ENCODE data around the gene CTBP2.

The CTBP2 gene

DNA sequence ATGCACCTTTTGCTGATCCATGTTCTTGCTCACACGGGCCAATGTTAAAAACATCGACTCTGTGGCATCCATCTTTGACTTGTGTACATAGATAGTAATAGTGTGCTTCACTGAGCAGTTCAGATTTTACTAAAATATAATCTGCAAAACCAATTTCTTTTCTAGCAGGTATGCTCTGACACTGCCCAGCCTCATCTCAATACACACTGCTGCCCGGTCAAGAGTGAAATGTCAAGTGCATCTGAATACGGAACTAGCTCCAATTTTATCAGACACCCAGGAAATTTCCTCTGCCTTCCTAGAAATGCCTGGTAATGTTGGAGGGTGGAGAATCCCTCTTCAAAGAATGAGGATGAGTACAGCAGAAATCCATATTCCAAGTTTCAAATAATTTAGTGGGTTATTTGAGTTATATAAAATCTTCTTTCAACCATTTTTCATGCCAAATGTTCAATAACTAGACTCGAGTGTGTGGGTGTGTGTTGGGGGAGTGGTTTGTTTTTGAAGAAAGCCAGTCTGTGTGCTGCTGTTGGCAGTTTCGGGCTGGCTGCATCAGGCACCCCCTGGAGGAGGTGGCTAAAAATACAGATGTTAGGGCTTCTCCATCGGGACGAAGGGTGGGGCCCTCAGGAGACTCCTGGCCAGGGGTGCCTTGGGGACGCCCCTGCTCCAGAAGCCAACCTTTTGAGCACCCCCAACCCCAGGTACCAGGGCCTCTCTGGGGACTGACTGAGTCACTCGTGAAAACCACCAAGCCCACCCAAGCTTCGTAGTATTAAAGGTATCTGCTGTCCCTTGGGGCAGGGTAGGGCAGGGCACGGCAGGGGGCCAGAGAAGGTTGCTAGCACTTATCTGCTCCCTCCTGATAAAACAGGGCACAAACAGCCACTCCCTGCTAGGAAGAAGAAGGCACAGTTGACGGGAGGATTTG lies 15.4 kb downstream of the CTBP2 start:
- peak; percentile 40 for DNase-seq (ENCODE audit: low spot score)

DNA sequence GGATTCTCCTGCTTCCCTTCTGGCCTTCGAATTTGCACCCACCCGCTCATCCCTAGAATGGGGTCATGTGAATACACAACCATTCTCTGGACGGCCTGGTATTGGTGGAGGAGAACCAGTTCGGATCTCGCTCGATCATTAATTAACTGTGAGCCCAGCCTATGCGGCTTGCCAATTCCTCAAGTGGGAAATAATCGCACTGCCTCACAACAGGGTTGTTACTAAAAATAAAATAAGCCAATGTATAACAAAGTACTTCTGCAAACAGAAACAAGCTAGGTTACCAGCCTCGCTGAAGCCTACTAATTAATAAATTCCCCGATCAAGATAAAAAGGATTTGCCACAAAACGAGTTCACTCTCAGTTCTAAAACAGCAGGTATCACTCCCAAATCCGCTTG lies 16.2 kb downstream of the CTBP2 start:
- DNase-seq (ENCODE audit: low spot score), result no peak

DNA sequence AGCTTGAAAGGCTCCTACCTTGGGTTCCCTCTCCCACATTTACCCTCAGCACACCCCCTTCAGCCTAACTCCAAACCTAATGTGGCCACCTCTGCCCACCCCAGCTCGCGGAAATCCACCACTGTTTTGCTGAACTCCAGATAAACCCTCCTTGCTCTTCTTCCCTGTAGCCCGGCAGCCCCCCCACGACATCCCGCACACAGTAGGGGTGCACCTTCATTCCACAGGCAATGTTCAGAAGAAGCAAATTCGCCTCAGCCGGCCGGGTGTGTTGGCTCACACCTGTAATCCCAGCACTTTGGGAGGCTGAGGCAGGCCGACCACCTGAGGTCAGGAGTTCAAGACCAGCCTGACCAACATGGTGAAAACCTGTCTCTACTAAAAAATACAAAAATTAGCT lies 17.4 kb downstream of the CTBP2 start:
- no peak for DNase-seq (ENCODE audit: low spot score)

DNA sequence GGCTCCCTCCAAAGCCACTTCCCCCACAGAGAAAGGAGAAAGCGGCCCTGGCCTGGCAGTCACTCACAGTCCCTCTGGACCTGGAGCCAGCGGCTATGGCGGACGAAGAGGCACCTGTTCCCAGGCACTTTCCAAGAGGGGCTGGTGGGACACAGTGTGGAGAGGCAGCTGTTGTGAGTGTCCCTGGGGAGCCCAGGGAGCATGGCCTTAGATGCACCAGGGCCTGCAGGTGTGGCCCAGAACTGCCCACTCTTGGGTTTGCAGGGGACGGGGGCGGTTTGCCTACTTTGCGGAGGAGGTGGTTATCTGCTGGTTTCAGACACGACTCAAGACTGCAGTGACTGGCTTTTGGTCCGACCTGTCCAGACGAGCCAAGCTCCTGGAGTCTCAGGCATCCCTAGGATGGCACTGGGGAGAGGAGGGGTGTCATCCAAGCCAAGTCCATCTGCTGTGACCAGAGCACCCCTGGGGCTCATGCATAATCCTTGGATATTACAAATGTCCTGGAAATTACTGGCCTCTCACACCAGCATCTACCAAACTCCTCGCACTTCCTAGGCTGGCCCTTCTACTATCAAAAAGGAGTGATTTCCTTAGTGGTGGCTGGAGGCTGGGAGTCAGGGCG lies 18.4 kb downstream of the CTBP2 start:
- DNase-seq (ENCODE audit: low spot score), result no peak

DNA sequence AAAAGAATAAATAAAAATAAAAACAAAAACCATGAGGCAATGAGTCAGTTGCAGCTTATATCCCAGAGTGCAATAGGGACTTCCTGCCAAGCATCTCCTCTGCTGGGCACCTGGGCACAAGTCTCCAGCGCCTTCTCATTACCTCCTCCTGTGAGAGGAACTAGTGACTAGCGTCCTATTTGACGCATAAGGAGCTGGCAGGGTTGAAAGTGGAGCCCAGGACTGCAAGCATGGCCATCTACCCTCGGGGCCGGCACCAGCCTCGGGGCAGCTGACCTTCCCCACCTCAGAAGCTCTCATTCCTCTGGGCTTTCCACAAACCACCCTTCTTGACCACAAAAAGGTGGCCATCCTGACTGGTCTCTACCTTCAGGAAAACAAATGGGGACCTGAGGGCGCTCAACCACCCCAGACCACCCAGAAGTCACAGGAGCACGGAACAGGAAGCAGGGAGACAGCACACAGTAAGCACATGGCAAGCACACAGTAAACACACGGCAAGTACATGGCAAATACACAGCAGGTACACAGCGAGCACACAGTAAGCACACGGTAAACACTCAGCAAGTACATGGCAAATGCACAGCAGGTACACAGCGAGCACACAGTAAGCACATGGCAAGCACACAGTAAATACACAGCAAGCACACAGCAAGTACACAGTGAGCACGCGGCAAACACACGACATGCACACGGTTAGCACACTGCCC lies 19.1 kb downstream of the CTBP2 start:
- no peak for DNase-seq (ENCODE audit: low spot score)

DNA sequence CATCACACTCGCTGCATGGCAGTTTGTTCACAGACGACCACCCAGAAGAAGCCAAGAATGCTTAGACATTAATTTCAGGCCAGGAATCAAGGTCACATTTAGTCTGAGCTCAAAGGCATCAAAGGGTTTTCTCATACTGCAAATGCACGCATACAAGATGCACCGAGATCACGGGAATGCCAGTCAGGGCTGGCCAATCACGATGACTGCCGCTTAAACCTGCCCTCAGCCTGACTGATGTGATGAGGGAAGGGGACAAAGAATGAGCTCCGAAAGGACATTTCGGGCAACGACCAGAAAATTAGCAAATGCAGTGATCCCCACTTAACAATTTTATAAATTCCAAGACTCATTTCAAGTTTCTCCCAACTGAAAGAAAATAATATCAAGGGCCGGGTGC lies 20.2 kb downstream of the CTBP2 start:
- DNase-seq (ENCODE audit: low spot score), result no peak

DNA sequence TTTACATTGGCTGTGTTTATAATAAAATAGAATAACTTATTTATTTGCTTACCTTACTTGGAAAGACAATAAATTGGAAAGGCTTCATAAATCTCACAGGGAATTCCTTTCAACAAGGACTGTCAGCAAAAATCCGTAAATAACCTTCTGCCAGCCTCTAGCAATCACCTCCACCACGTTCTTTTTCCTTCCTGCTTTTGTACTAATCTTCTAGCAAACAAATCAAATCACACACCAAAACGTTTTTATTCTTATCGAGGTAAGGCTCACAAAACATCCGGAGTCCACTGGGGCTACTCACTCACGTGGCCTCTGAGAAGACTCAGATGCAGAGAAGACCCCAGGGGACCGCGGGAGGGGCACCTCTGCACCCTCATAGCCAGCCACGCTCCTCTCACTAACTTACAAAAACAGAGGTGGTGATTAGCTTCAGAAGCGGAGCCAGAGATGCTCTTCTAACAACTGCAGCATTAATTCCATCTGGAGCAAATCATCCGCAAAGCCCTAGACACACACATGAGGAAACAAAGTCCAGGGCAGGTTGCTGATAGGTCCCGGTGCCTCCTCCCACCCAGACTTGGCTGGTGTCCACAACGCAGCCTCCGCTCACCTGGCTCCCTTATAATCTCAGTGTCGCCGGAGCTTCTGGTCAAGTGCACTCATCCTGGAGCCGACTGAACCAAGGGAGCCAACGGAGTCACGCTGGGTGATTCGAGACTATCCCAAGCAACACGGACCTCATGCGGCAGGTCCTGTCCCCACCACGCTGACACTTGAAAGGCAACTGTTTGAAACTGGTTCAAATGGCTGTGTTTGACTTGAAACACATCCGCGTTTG lies 22.5 kb downstream of the CTBP2 start:
- no peak for DNase-seq (ENCODE audit: low spot score)

DNA sequence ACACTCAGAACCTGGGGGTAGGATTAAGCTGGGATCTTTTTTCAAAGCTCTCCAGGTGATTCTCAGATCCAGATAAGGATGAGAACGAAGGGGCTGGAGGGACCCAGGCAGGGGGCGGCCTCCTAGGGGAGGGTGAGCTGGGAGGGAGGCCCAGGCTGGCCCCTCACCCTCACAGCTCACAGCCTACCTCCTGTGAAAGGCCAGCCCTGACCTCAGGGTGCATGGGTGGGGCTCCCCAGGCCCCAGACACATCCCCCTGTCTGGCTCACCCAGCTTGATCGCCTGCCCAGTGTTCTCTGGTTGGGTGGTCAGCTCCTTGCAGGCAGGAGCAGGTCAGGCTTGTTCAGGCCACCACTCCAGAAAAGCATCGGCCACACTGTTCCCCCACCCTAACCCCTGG lies 24.3 kb downstream of the CTBP2 start:
- DNase-seq (ENCODE audit: low spot score), result no peak

DNA sequence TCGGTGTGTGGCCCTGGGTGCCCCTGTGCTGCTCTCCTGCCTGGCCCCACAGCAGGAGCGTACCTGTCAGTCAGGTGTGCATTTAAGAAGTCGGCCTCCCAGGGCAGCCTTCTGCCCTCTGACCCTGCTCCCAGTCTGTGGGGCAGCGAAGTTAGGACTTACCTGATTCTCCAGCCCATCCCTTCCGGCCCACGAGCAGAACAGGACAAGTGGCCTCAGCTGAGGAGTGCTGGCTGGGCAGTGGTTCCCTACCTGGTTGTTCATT lies 24.7 kb downstream of the CTBP2 start:
- no peak for DNase-seq (ENCODE audit: low spot score)

DNA sequence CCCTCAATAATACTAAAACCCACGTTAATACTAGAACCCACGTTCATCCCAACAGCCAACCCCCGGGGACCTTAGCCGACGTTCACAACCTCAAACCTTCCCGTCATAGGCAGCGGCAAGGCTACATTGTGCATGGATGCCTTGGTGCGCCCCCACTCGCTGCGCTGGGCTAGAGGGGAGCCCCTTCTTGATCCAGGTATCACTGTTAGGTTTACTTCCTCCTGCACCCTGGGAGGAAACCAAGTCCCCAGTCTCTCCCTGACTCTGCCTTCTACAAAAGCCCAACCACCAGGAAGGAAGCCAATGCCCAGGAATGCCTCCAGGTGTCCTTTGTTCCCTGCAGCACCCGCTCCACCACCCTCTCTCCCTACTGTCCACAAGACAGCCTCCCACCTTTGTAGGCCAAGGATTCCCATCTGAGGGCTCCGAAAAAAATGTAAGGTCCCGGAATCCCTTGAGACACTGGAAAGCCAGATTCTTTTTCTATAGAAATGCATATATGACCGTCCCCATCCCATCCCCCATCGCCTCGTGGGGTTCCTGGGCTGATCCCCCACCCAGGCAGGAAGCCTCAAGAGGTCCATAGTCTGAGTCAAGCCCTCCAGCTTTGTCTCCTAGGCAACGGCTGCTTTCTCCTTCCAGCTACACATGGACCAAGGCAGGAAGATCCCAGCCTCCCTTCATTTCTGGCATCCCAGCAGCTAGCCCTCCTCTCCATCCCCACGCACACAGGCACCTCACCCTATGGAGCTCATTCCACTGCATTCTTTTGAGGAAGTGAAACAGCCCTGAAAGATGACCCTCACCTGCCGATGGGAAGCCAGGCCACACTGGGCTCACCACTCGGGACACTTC lies 25.2 kb downstream of the CTBP2 start:
- no peak for DNase-seq (ENCODE audit: low spot score)

DNA sequence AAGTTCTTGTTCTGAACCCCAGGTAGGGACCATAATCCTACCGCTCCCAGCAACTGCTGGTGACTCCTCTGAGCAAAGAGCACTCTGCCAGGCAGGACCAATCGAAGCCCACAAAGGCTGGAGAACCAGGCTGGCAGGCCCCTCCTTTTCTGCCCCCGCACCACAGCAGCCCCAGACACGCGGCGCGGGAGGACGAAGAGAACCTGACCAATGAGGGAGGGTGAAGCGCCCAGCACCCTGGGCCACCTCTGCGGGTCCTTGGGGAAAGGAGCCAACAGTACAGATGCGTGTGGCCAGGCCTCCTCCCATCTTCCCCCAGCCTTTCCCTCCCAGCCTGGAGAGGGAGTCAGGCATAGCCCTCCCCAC lies 25.9 kb downstream of the CTBP2 start:
- no peak for DNase-seq (ENCODE audit: low spot score)

DNA sequence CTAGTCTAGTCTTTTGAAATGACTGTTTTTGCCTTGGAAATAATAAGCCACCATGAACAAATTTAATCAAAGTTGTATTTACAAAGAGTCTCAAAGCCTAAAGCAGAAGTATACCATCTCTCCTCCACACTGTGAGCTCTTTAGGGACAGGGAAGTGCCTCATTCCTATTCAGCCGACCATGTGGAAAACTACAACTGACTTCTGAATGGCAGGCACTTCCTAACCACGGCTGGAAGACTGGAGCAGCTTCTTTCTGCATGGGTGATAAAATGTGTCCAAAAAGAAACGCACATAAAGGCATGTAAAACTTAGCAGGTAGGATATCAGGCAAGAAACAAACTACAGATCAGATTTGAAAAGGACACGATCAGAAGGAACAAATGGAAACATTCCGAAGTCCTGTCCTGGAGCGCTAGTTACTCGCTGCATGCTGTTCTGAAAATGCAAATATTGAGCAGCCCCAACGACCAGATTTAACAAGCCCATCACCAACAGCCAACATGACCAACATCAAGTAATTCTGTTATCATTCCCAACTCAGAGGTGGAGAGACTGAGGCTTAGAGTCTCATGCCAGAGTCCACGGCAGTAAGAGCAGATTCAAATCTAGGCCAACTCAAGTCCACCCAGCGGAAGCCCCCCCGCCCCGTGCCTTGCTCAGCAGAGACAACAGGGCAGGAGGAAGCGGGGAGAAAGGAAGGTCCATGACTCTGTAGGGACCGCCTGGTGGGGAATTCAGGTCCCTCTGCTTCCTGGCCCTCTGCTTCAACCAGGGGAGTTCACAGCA lies 26.5 kb downstream of the CTBP2 start:
- no peak for DNase-seq (ENCODE audit: low spot score)

DNA sequence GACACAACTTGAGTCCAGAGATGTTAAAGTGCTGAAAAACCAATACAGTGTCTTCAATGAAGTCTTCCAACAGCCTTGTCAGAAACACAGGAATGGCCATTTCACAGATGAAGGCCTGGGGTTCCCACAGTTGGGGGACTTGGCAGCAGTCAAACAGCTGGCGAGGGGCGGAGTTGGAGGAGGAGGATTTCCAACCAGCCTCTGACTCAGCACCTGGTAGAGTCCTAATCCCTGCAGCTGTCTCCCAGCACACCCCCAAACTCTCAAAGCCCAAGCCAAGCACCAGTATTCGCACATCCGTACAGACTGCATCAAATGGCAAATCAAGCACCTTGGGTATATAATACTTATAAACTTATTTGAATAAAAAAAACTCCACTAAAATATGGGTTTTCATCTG lies 28.0 kb downstream of the CTBP2 start:
- no peak for DNase-seq (ENCODE audit: low spot score)

DNA sequence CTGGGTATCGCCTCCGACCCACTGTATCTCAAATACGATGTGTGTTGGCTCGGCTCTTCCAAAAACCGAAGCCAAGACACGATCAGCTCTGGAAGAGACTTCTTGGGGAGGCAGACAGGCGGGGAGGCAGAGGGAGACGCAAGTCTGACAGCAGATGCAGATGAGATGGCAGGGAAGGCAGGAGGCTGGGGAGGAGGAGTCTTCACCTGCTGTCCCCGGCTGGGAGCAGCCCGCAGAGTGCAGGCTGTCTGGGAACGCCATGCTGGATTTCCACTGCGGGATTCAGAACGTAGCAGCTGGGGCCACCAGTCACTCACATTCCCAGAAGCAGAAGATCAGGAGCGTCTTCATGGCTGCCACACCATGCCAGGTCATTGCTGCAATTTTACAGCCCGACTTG lies 29.4 kb downstream of the CTBP2 start:
- DNase-seq (ENCODE audit: low spot score), result no peak

DNA sequence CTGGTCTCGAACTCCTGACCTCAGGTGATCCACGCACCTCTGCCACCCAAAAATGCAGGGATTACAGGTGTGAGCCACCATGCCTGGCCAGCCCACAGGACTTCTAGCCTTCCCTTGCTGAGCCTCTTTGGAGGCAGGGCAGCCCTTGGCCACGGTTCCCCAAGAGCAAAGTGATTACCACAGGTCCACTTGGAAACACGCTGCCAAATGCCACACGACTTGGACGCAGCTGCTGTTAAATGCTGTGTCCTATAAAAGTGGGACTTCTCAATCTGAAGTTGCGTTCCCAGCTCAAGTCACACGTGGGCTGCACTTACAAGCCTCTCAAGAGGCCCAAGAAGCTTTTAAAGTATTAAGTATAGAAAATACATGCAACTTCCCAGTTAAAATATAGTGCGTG lies 30.1 kb downstream of the CTBP2 start:
- no peak for DNase-seq (ENCODE audit: low spot score)

DNA sequence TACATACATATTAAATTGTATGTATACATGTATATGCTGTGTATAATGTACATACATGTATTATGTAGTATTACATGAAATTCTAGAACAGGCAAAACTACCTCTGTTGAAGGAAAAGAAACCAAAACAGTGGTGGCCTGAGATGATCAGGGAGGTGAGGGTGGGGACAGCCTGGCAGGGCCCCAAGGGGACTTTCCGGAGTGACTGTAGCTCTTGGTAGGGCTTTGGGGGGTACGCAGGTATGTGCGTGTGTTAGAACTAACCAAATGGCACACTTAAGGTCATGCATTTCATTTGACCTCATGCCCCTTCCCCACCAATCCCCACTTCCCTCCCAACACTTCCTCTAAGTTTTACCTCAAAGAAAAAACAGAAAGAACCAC lies 31.3 kb downstream of the CTBP2 start:
- DNase-seq (ENCODE audit: low spot score), result no peak

DNA sequence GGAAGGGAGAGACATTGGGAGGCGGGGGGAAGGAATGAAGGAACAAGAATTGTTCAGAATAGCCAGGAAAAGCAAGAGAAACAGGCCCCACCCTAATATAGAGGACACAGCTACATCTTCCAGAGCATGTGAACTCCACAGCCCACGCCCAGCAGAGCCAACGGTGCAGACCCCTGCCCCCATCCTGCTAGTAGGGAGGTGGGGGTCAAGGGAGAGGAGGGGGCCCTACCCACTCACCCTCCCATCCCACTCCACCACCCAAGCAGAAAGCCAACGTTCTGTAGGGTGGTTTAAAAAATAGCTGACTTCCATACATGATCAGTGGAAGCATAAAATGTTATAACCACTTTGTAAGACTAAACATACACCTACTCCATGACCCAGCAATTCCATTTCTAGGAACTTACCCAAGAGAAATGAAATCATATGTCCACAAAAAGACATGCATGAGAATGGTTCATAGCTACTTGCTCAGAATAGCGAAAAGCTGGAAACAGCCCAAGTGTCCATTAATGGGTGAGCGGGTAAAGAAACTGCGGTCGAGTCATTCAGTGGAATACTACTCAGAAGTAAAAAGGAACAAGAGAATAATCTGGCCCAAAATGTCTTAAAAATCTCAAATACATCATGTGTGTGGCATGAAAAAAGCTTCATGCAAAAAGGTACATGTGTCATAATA lies 31.8 kb downstream of the CTBP2 start:
- peak; percentile 10 for DNase-seq (ENCODE audit: low spot score)

DNA sequence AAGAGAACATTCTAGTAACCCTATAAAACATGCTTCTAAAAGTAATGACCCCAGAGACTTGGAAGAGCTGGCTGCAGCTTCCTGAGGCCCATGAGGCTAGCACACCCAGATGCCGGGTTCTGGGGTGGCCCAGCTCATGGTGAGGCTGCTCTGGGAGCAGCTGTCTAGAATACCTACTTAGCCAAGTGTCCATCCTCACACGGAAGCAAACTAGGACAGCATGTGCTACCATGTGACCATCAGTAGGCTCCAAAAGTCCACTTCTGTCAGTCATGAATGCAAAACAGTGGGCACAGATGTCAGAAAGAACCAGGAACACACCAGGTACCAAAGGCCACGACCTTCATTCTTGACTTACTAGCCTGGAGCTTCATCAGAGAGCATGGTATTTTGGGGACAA lies 32.4 kb downstream of the CTBP2 start:
- DNase-seq (ENCODE audit: low spot score), result no peak

DNA sequence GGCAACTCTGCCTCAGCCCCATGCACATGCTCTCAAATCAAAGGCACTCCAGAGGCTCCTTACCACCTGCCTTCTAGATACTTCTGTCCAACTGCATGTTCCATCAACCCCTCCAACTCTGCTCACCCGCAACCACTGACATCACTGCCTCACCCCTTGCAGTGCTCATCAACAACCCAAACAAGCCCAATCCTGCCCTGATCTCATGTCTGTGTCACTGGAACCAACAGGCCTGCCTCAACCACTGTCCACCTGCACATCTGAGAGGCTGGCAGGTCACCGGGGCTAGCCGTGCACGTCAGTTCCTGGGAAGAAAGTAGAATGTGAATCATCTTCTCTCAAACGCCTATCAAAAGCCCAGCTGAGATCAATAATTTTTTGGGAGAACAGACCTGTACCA lies 33.3 kb downstream of the CTBP2 start:
- no peak for DNase-seq (ENCODE audit: low spot score)

Data from RKO (cell line).